GM23338 (cell line): ENCODE results near the gene PDRG1. TPM values are rescaled to one million over a fixed set of nuclear protein-coding genes. Genes with fewer than 3 reads are reported as not detected.
A peak's percentile ranks its signal among the peaks of the same experiment; 100 is the strongest.

ENCODE experiments used
- ATAC-seq: fragments of 200-7000 bp; cut with Tn5 transposase; 3 replicates; pipeline ENCODE4 v1.9.1; 2020
- DNase-seq: peaks from one replicate; pipeline ENCODE4 v3.0.0-alpha.2; 2015; ENCODE audit warnings: low spot score
- H2AFZ ChIP-seq: fragments of 200-600 bp; sonication (generic); 2 replicates; pipeline ENCODE4 v1.8.0; 2016; ENCODE audit warnings: antibody characterized with exemption, mild to moderate bottlenecking, moderate library complexity
- H3F3A ChIP-seq: fragments of 200-600 bp; sonication (generic); replicated peaks from 2 replicates; pipeline ENCODE4 v1.8.0; 2017; ENCODE audit warnings: antibody characterized with exemption, mixed run types, low read depth
- H3K27ac ChIP-seq: fragments of 200-600 bp; sonication (generic); 2 replicates; pipeline ENCODE4 v1.6.1; 2016; ENCODE audit warnings: low read depth
- H3K27me3 ChIP-seq: fragments of 200-600 bp; sonication (generic); 2 replicates; pipeline ENCODE4 v1.8.0; 2016; ENCODE audit warnings: mild to moderate bottlenecking, mixed run types, moderate library complexity; ENCODE audit not compliant: insufficient read depth
- H3K36me3 ChIP-seq: fragments of 200-600 bp; sonication (generic); 2 replicates; pipeline ENCODE4 v1.8.0; 2016; ENCODE audit warnings: mild to moderate bottlenecking; ENCODE audit not compliant: insufficient read depth
- H3K4me1 ChIP-seq: fragments of 200-600 bp; sonication (generic); 2 replicates; pipeline ENCODE4 v1.8.0; 2016; ENCODE audit warnings: mild to moderate bottlenecking, moderate library complexity; ENCODE audit not compliant: insufficient read depth
- H3K4me2 ChIP-seq: fragments of 200-600 bp; sonication (generic); 2 replicates; pipeline ENCODE4 v1.7.1; 2017; ENCODE audit warnings: mixed run types
- H3K4me3 ChIP-seq: fragments of 200-600 bp; sonication (generic); 2 replicates; pipeline ENCODE4 v1.6.1; 2016; ENCODE audit warnings: mixed run types
- H3K79me2 ChIP-seq: fragments of 200-600 bp; sonication (generic); replicated peaks from 2 replicates; pipeline ENCODE4 v1.8.0; 2017; ENCODE audit warnings: mild to moderate bottlenecking; ENCODE audit not compliant: insufficient read depth
- H3K9me2 ChIP-seq: fragments of 200-600 bp; sonication (generic); 2 replicates; pipeline ENCODE4 v1.8.0; 2017; ENCODE audit not compliant: insufficient read depth
- H4K20me1 ChIP-seq: fragments of 200-600 bp; sonication (generic); replicated peaks from 2 replicates; pipeline ENCODE4 v1.8.0; 2017; ENCODE audit warnings: mild to moderate bottlenecking; ENCODE audit not compliant: insufficient read depth
- H3K27ac Mint-ChIP-seq: 2 replicates; pipeline ENCODE4 v1.8.0; 2020; ENCODE audit warnings: inconsistent platforms, mild to moderate bottlenecking, moderate library complexity, mixed read lengths
- H3K27me3 Mint-ChIP-seq: 3 replicates; pipeline ENCODE4 v1.8.0; 2022; ENCODE audit warnings: low read depth, mild to moderate bottlenecking, moderate library complexity, mixed read lengths, inconsistent platforms; ENCODE audit not compliant: insufficient read depth, poor library complexity
- H3K36me3 Mint-ChIP-seq: 3 replicates; pipeline ENCODE4 v1.8.0; 2021; ENCODE audit warnings: low read depth, mild to moderate bottlenecking, inconsistent platforms, moderate library complexity, mixed read lengths
- H3K4me1 Mint-ChIP-seq: 3 replicates; pipeline ENCODE4 v1.8.0; 2020; ENCODE audit warnings: mild to moderate bottlenecking, inconsistent platforms, mixed read lengths
- H3K4me3 Mint-ChIP-seq: 3 replicates; pipeline ENCODE4 v1.8.0; 2021; ENCODE audit warnings: moderate library complexity, mild to moderate bottlenecking, inconsistent platforms, mixed read lengths
- H3K9me3 Mint-ChIP-seq: 3 replicates; pipeline ENCODE4 v1.8.0; 2020; ENCODE audit warnings: moderate library complexity, mild to moderate bottlenecking, inconsistent platforms, mixed read lengths
- CREB1 ChIP-seq: fragments of 250-450 bp; sonication (Bioruptor Pico); IDR thresholded peaks from 2 replicates; pipeline ENCODE4 v1.5.0; 2020; ENCODE audit warnings: low read depth, mild to moderate bottlenecking, moderate library complexity
- ETS1 ChIP-seq: IDR thresholded peaks from 2 replicates; pipeline ENCODE4 v1.6.1; 2016; ENCODE audit warnings: antibody characterized with exemption
- EZH2 ChIP-seq: fragments of 200-600 bp; sonication (generic); IDR thresholded peaks from one replicate; pipeline ENCODE4 v1.8.0; 2017; ENCODE audit warnings: antibody characterized with exemption, mild to moderate bottlenecking, low read depth; ENCODE audit not compliant: unreplicated experiment
- EZH2phosphoT487 ChIP-seq: fragments of 200-600 bp; sonication (generic); IDR thresholded peaks from one replicate; pipeline ENCODE4 v1.8.1; 2018; ENCODE audit warnings: antibody characterized with exemption; ENCODE audit not compliant: unreplicated experiment
- JUNB ChIP-seq: IDR thresholded peaks from one replicate; pipeline ENCODE4 v1.6.1; 2016; ENCODE audit warnings: antibody characterized with exemption; ENCODE audit not compliant: unreplicated experiment
- NANOG ChIP-seq: IDR thresholded peaks from 2 replicates; pipeline ENCODE4 v1.6.1; 2016; ENCODE audit warnings: antibody characterized with exemption, borderline replicate concordance
- POLR2AphosphoS5 ChIP-seq: IDR thresholded peaks from 2 replicates; pipeline ENCODE4 v1.6.1; 2016; ENCODE audit warnings: antibody characterized with exemption, low read depth
- REST ChIP-seq: IDR thresholded peaks from one replicate; pipeline ENCODE4 v1.6.1; 2018; ENCODE audit warnings: antibody characterized with exemption; ENCODE audit not compliant: unreplicated experiment
- STAT1 ChIP-seq: IDR thresholded peaks from one replicate; pipeline ENCODE4 v1.6.1; 2016; ENCODE audit warnings: antibody characterized with exemption; ENCODE audit not compliant: unreplicated experiment
- ZNF331 ChIP-seq: fragments of 250-450 bp; sonication (Bioruptor Pico); IDR thresholded peaks from 2 replicates; pipeline ENCODE4 v1.5.0; 2020; ENCODE audit warnings: low read depth, mild to moderate bottlenecking, moderate library complexity
- ZNF462 ChIP-seq: fragments of 250-450 bp; sonication (Bioruptor Pico); IDR thresholded peaks from 2 replicates; pipeline ENCODE4 v1.5.0; 2020; ENCODE audit warnings: mild to moderate bottlenecking, moderate library complexity
- polyA plus RNA-seq: library from polyadenylated mRNA; unstranded; fragments of >200 nt; fragmentation: Nextera tagmentation; extraction: Ambion mirVana; gene quantifications from 2 replicates; pipeline ENCODE4 v1.2.1, GENCODE V29; 2016
- total RNA-seq: library from RNA; depleted of rRNA; stranded (reverse); fragments of >200 nt; shearing (Covaris generic); gene quantifications from 2 replicates; pipeline ENCODE4 v1.2.3, GENCODE V29; 2014

PDRG1 gene
- total and polyA plus RNA-seq, 2 experiments from 2014 or later = 10.5 to 27.8 TPM

- Mint-ChIP-seq H3K27ac (no peak overlapping the region), H3K9me3 (peaks cover 68% of the 10 kb centered on the region), H3K27me3 (peaks cover 16% of the 10 kb centered on the region), H3K4me3 (no peak overlapping the region), H3K4me1 (peaks cover 51% of the 10 kb centered on the region), H3K36me3 (no peaks in the 10 kb centered on the region; the same call in 2 of the 3 replicates)
- H3K27me3 ChIP-seq = no peaks in the 10 kb centered on the region
- peaks cover 16% of the 10 kb centered on the region for H3F3A ChIP-seq
- TF ChIP-seq EZH2 = no peak
- TF ChIP-seq ZNF462 (CRISPR knock-in tag) = no peak
- TF ChIP-seq CREB1 (CRISPR knock-in tag) = no peak
- no peak for TF ChIP-seq ETS1
- TF ChIP-seq EZH2phosphoT487 = no peak
- no peak for TF ChIP-seq ZNF331 (CRISPR knock-in tag)
- no peak for TF ChIP-seq NANOG
- TF ChIP-seq JUNB = no peak
- no peak for TF ChIP-seq REST
- TF ChIP-seq STAT1 = no peak
- TF ChIP-seq POLR2AphosphoS5 = no peak
- no peak overlapping the region for H3K4me2 ChIP-seq
- no peaks in the 10 kb centered on the region for H3K36me3 ChIP-seq
- peak overlapping the region; percentile 36; the same call in 1 of the 2 replicates for H3K27ac ChIP-seq
- H3K79me2 ChIP-seq = no peaks in the 10 kb centered on the region
- peak overlapping the region; percentile 90; the same call in 1 of the 2 replicates for H2AFZ ChIP-seq
- no peaks in the 10 kb centered on the region for H3K9me2 ChIP-seq
- H4K20me1 ChIP-seq = no peaks in the 10 kb centered on the region
- peaks cover 38% of the 10 kb centered on the region for H3K4me1 ChIP-seq
- DNase-seq (no peak), ATAC-seq (no peak)
- no peak overlapping the region for H3K4me3 ChIP-seq
Observed at GRCh38 chr20:31914170-31914569, 37.7 kb downstream of the PDRG1 start.
